Erythroblast (primary cell): ENCODE measurements around the gene MUC12.

Experiments
- GATA1 ChIP-seq: IDR thresholded peaks from 2 replicates; pipeline ENCODE4 v1.6.1; 2011; ENCODE audit warnings: low read depth, mild to moderate bottlenecking, control low read depth, low read length, moderate library complexity
- POLR2A ChIP-seq: IDR thresholded peaks from 2 replicates; pipeline ENCODE4 v1.6.1; 2011; ENCODE audit warnings: mild to moderate bottlenecking, low read length

GRCh38 chr7:100951172-100951571 lies 18.2 kb upstream of the MUC12 start:
- TF ChIP-seq POLR2A (no peak), GATA1 (no peak)
